Trophoblast cell (in vitro differentiated cells and primary cell): ENCODE results near the gene NFIX.

ENCODE experiments used
- DNase-seq, 2 donors: peaks; one replicate each; pipeline ENCODE4 v3.0.0-alpha.2; 2016
- H2AFZ ChIP-seq: 2 replicates; pipeline ENCODE4 v1.6.1; 2013; ENCODE audit warnings: low read length, moderate library complexity, mild to moderate bottlenecking; ENCODE audit not compliant: insufficient read depth, poor library complexity
- H2AK5ac ChIP-seq: 2 replicates; pipeline ENCODE4 v1.6.1; 2013; ENCODE audit warnings: mild to moderate bottlenecking, low read length
- H2BK120ac ChIP-seq: 2 replicates; pipeline ENCODE4 v1.6.1; 2013; ENCODE audit warnings: low read length, mild to moderate bottlenecking, moderate library complexity; ENCODE audit not compliant: insufficient read depth, poor library complexity
- H2BK12ac ChIP-seq: 2 replicates; pipeline ENCODE4 v1.6.1; 2013; ENCODE audit warnings: mild to moderate bottlenecking, low read length, moderate library complexity
- H2BK5ac ChIP-seq: 2 replicates; pipeline ENCODE4 v1.6.1; 2013; ENCODE audit warnings: low read length, low read depth, moderate library complexity, mild to moderate bottlenecking; ENCODE audit not compliant: poor library complexity
- H3K14ac ChIP-seq: 2 replicates; pipeline ENCODE4 v1.6.1; 2013; ENCODE audit warnings: mild to moderate bottlenecking, low read length
- H3K18ac ChIP-seq: 2 replicates; pipeline ENCODE4 v1.6.1; 2013; ENCODE audit warnings: mild to moderate bottlenecking, low read length
- H3K23ac ChIP-seq: 2 replicates; pipeline ENCODE4 v1.6.1; 2013; ENCODE audit warnings: low read length
- H3K27ac ChIP-seq: 2 replicates; pipeline ENCODE4 v1.5.1; 2013; ENCODE audit warnings: low read depth, mild to moderate bottlenecking, inconsistent platforms, low read length, moderate library complexity
- H3K27me3 ChIP-seq: 2 replicates; pipeline ENCODE4 v1.6.1; 2013; ENCODE audit warnings: inconsistent platforms, mild to moderate bottlenecking, low read length, moderate library complexity; ENCODE audit not compliant: insufficient read depth
- H3K36me3 ChIP-seq, 2 experiments: 1 replicate in 1 of 2; 2 replicates in 1 of 2; pipeline ENCODE4 v1.6.1; 2013; ENCODE audit warnings: low read length in 2 of 2, mild to moderate bottlenecking in 2 of 2, moderate library complexity in 1 of 2; ENCODE audit not compliant: insufficient read depth in 2 of 2, control insufficient read depth in 1 of 2
- H3K4ac ChIP-seq: 2 replicates; pipeline ENCODE4 v1.6.1; 2013; ENCODE audit warnings: low read depth, mild to moderate bottlenecking, low read length, moderate library complexity
- H3K4me1 ChIP-seq, 2 experiments: 1 replicate in 1 of 2; 2 replicates in 1 of 2; pipeline ENCODE4 v1.6.1; 2013; ENCODE audit warnings: low read length in 2 of 2, mild to moderate bottlenecking in 2 of 2, moderate library complexity in 1 of 2; ENCODE audit not compliant: insufficient read depth in 2 of 2, control insufficient read depth in 1 of 2
- H3K4me2 ChIP-seq: 2 replicates; pipeline ENCODE4 v1.6.1; 2013; ENCODE audit warnings: inconsistent platforms, mild to moderate bottlenecking, low read length, moderate library complexity
- H3K4me3 ChIP-seq: 2 replicates; pipeline ENCODE4 v1.5.1; 2013; ENCODE audit warnings: mild to moderate bottlenecking, low read depth, low read length, inconsistent platforms
- H3K79me1 ChIP-seq: one replicate; pipeline ENCODE4 v1.6.1; 2013; ENCODE audit warnings: low read length
- H3K79me2 ChIP-seq: 2 replicates; pipeline ENCODE4 v1.6.1; 2013; ENCODE audit warnings: low read length, mild to moderate bottlenecking; ENCODE audit not compliant: control insufficient read depth, insufficient read depth, poor library complexity
- H3K9ac ChIP-seq: 2 replicates; pipeline ENCODE4 v1.6.1; 2013; ENCODE audit warnings: mild to moderate bottlenecking, low read length
- H3K9me3 ChIP-seq: 2 replicates; pipeline ENCODE4 v1.6.1; 2013; ENCODE audit warnings: low read depth, mild to moderate bottlenecking, control low read depth, inconsistent platforms, low read length; ENCODE audit not compliant: insufficient read depth
- H4K12ac ChIP-seq: 2 replicates; pipeline ENCODE4 v1.6.1; 2013; ENCODE audit warnings: low read depth, mild to moderate bottlenecking, low read length, moderate library complexity
- H4K8ac ChIP-seq: 2 replicates; pipeline ENCODE4 v1.6.1; 2013; ENCODE audit warnings: low read depth, mild to moderate bottlenecking, low read length, moderate library complexity
- H4K91ac ChIP-seq: one replicate; pipeline ENCODE4 v1.6.1; 2013; ENCODE audit warnings: low read depth, mild to moderate bottlenecking, low read length, moderate library complexity
- WGBS: extraction: QIAGEN DNeasy Blood & Tissue Kit; methylation state at CpG from one replicate; pipeline ENCODE4 v1.1.7; 2013; ENCODE audit warnings: missing lambda C conversion rate; ENCODE audit not compliant: insufficient read length, insufficient coverage; ENCODE audit errors: extremely low coverage; 5-methylcytosine and 5-hydroxymethylcytosine counted together

NFIX gene

GRCh38 chr19:13042443-13043130 is 47.3 kb downstream of the NFIX start:
- Histone ChIP-seq H3K4ac (no peak overlapping the region), H3K79me2 (no peaks in the 10 kb centered on the region), H3K9me3 (peaks cover 5% of the 10 kb centered on the region), H3K4me3 (no peak overlapping the region), H3K18ac (no peak overlapping the region), H3K4me1 (peaks cover under 1 to 2% of the 10 kb centered on the region in 2 experiments), H3K36me3 (no peaks in the 10 kb centered on the region), H3K27ac (no peak overlapping the region), H3K9ac (no peak overlapping the region), H3K23ac (no peak overlapping the region), H2AK5ac (no peak overlapping the region), H4K8ac (no peak overlapping the region), H2BK5ac (no peak overlapping the region), H2BK12ac (no peak overlapping the region), H2AFZ (no peak overlapping the region), H2BK120ac (no peak overlapping the region), H3K4me2 (no peak overlapping the region), H3K14ac (no peak overlapping the region), H3K27me3 (peaks cover 71% of the 10 kb centered on the region), H4K12ac (no peak overlapping the region), H4K91ac (no peak overlapping the region), H3K79me1 (no peaks in the 10 kb centered on the region)
- no CpG with 5 or more reads among the region's 9 CpGs for WGBS
- DNase-seq = no peak

- Histone ChIP-seq H3K18ac (no peak overlapping the region), H3K23ac (no peak overlapping the region), H2AFZ (no peak overlapping the region), H3K4me1 (no peaks in the 10 kb centered on the region), H2BK12ac (no peak overlapping the region), H2BK5ac (no peak overlapping the region), H3K79me2 (no peaks in the 10 kb centered on the region), H3K4me3 (no peak overlapping the region), H3K9ac (no peak overlapping the region), H4K91ac (no peak overlapping the region), H3K79me1 (no peaks in the 10 kb centered on the region), H3K9me3 (peaks cover 5% of the 10 kb centered on the region), H3K4ac (no peak overlapping the region), H3K36me3 (no peaks in the 10 kb centered on the region), H3K27ac (no peak overlapping the region), H3K4me2 (no peak overlapping the region), H3K27me3 (peaks cover 71% of the 10 kb centered on the region), H3K14ac (no peak overlapping the region), H4K12ac (no peak overlapping the region), H2BK120ac (no peak overlapping the region), H2AK5ac (no peak overlapping the region), H4K8ac (no peak overlapping the region)
- DNase-seq = no peak
- WGBS = no CpG with 5 or more reads among the region's 5 CpGs
Observed at GRCh38 chr19:13043285-13043684, 48.0 kb downstream of the NFIX start.

DNA sequence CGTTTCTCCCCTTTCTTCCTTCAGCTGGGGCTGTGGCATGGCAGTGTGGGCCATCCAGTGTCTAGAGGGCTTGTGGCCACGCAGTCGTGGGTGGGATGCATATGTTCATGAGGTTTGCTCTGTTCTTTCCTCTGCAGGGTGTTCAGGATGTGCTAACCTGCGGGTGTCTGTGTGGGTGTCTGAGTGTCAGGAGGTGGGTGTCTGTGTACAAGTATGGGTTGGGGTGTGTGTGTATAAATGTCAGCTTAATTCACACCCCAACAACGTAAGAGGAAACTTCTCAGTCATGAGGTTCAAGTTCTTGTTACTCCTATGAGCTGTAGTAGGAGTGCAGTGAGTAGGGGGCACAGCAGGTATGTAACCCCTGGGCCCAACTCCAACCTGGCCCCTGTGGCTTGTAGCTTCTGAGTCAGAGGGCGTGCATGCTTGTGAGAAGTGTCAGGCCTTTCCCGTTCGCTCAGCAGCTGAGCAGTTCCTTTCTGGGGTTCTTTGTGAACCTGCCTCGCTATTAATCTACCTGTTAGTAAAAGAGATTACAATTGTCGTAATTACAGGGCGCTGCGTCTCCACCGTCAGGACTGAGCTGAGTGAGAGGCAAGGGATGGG is 49.1 kb downstream of the NFIX start:
- Histone ChIP-seq H3K9me3 (peaks cover 5% of the 10 kb centered on the region), H3K4me1 (no peaks in the 10 kb centered on the region), H3K4me3 (no peak overlapping the region), H3K79me2 (no peaks in the 10 kb centered on the region), H3K9ac (no peak overlapping the region), H2AFZ (no peak overlapping the region), H3K14ac (no peak overlapping the region), H2BK12ac (no peak overlapping the region), H3K27me3 (peaks cover 68% of the 10 kb centered on the region), H4K12ac (no peak overlapping the region), H3K4me2 (no peak overlapping the region), H2AK5ac (no peak overlapping the region), H3K79me1 (no peaks in the 10 kb centered on the region), H3K4ac (no peak overlapping the region), H3K36me3 (no peaks in the 10 kb centered on the region), H3K23ac (no peak overlapping the region), H4K8ac (no peak overlapping the region), H2BK120ac (no peak overlapping the region), H3K18ac (no peak overlapping the region), H3K27ac (no peak overlapping the region), H2BK5ac (no peak overlapping the region), H4K91ac (no peak overlapping the region)
- no CpG with 5 or more reads among the region's 13 CpGs for WGBS
- no peak for DNase-seq

DNA sequence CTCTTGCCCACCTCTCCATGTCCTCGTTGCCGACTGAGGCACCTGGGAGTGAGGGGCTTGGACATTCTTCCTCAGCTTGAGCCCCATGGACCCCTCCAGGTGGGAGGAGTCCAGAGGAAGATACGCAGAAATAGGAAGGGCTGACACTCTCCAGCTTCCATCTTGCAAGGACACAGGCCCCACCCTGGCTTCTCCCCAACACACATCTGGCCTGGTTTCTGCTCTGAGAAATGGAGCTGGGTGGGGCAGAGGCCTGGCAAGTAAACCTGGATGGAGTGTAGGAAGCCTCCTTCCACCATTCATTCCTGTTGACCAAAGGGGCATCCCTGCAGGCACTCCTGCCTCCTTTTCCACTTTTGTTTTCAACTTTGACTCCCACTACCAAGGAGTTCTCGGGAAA is 50.5 kb downstream of the NFIX start:
- H3K14ac ChIP-seq = no peak overlapping the region
- H3K27me3 ChIP-seq = peaks cover 61% of the 10 kb centered on the region
- no peak overlapping the region for H3K18ac ChIP-seq
- H3K4me1 ChIP-seq = no peaks in the 10 kb centered on the region
- no peaks in the 10 kb centered on the region for H3K36me3 ChIP-seq
- DNase-seq = no peak
- no peak overlapping the region for H3K9ac ChIP-seq
- H4K8ac ChIP-seq = no peak overlapping the region
- H4K91ac ChIP-seq = no peak overlapping the region
- no CpG with 5 or more reads among the region's 4 CpGs for WGBS
- H3K9me3 ChIP-seq = peaks cover 5% of the 10 kb centered on the region
- H3K79me1 ChIP-seq = no peaks in the 10 kb centered on the region
- H3K4me3 ChIP-seq = no peak overlapping the region
- H2BK5ac ChIP-seq = no peak overlapping the region
- H2AK5ac ChIP-seq = no peak overlapping the region
- no peaks in the 10 kb centered on the region for H3K79me2 ChIP-seq
- no peak overlapping the region for H2BK120ac ChIP-seq
- H3K4ac ChIP-seq = no peak overlapping the region
- H3K27ac ChIP-seq = no peak overlapping the region
- H2AFZ ChIP-seq = no peak overlapping the region
- H3K23ac ChIP-seq = no peak overlapping the region
- no peak overlapping the region for H3K4me2 ChIP-seq
- H2BK12ac ChIP-seq = no peak overlapping the region
- no peak overlapping the region for H4K12ac ChIP-seq
